HG02678 (cell line): ENCODE measurements around the gene PSMC3.
"Not testable (repeated sequence)": the region's sequence is repeated elsewhere in the genome, so short reads cannot be mapped to it uniquely, and the experiment has no call there.

Source experiments
- ATAC-seq: cut with Tn5 transposase; IDR thresholded peaks from one replicate; pipeline ENCODE4 v1.9.1; 2021; ENCODE audit warnings: mild to moderate bottlenecking, moderate library complexity; ENCODE audit not compliant: unreplicated experiment

Gene PSMC3

GRCh38 chr11:47426062-47426956 lies at the start of gene PSMC3:
Gene PSMC3, minus strand, starts transcription at chr11:47426439. Its CDS starts 160 bp downstream, at chr11:47426279.
- peak; percentile 91 for ATAC-seq

- no peak for ATAC-seq
Measured at GRCh38 chr11:47470671-47471070, 44.4 kb upstream of the PSMC3 start.

GRCh38 chr11:47469361-47470179 lies 43.3 kb upstream of the PSMC3 start:
- ATAC-seq: no peak

GRCh38 chr11:47468598-47469214 lies 42.5 kb upstream of the PSMC3 start:
- no peak for ATAC-seq

- ATAC-seq: no peak
Measured at GRCh38 chr11:47467357-47467756, 41.1 kb upstream of the PSMC3 start.

- no peak for ATAC-seq
Measured at GRCh38 chr11:47466701-47467250, 40.5 kb upstream of the PSMC3 start.

- no peak for ATAC-seq
Measured at GRCh38 chr11:47466201-47466600, 40.0 kb upstream of the PSMC3 start.

- no peak for ATAC-seq
Measured at GRCh38 chr11:47464483-47464882, 38.2 kb upstream of the PSMC3 start.

GRCh38 chr11:47461876-47462275 lies 35.6 kb upstream of the PSMC3 start:
- no peak for ATAC-seq

- no peak for ATAC-seq
Measured at GRCh38 chr11:47460571-47461235, 34.5 kb upstream of the PSMC3 start.

- ATAC-seq: not testable (repeated sequence)
Measured at GRCh38 chr11:47454258-47454671, 28.0 kb upstream of the PSMC3 start.

GRCh38 chr11:47453365-47453764 lies 27.1 kb upstream of the PSMC3 start:
- ATAC-seq: no peak

- ATAC-seq: no peak
Measured at GRCh38 chr11:47451990-47452389, 25.8 kb upstream of the PSMC3 start.

GRCh38 chr11:47451436-47451835 lies 25.2 kb upstream of the PSMC3 start:
- ATAC-seq: no peak

GRCh38 chr11:47449541-47449940 lies 23.3 kb upstream of the PSMC3 start:
- no peak for ATAC-seq

- ATAC-seq: no peak
Measured at GRCh38 chr11:47448566-47449427, 22.6 kb upstream of the PSMC3 start, which contains the start of gene RAPSN. Gene RAPSN, minus strand, starts transcription at chr11:47449136. Its CDS starts 172 bp downstream, at chr11:47448964.

GRCh38 chr11:47447906-47448305 lies 21.7 kb upstream of the PSMC3 start:
- ATAC-seq: no peak

GRCh38 chr11:47446833-47447232 lies 20.6 kb upstream of the PSMC3 start:
- no peak for ATAC-seq

GRCh38 chr11:47445840-47446239 lies 19.6 kb upstream of the PSMC3 start:
- no peak for ATAC-seq
